Measurements from ENCODE around the gene PRXL2C.
"Not testable (repeated sequence)": the region's sequence is repeated elsewhere in the genome, so short reads cannot be mapped to it uniquely, and the experiment has no call there.

PRXL2C gene

GRCh38 chr9:96646081-96646991, 8.8 kb downstream of the PRXL2C start:
- DNase-seq = peak in 1 of 2 experiments; percentile 42

- DNase-seq = no peak
Measured at GRCh38 chr9:96644137-96644536, 11.0 kb downstream of the PRXL2C start.

DNA sequence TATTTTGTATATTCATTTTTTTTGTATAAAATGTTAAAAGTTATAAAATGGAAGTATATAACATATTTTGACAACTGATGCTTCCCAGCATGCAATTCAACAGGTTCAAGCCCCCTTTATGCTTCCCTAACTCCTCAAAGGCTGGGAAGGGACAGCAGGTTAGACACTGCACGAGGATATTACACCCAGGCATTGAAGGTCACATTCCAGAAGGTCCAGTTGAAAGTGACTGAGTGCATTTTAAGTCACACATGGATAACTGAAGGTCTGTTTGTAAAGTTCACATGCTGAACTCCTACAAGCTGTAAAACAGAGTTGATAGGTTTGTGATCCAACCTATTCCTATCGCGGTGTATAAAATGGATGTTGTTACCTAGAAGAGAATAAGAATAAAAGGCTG, 13.6 kb downstream of the PRXL2C start:
- DNase-seq = no peak

GRCh38 chr9:96638606-96639364, 16.3 kb downstream of the PRXL2C start:
- no peak for DNase-seq

- no peak for DNase-seq
Measured at GRCh38 chr9:96636368-96636767, 18.7 kb downstream of the PRXL2C start.

DNA sequence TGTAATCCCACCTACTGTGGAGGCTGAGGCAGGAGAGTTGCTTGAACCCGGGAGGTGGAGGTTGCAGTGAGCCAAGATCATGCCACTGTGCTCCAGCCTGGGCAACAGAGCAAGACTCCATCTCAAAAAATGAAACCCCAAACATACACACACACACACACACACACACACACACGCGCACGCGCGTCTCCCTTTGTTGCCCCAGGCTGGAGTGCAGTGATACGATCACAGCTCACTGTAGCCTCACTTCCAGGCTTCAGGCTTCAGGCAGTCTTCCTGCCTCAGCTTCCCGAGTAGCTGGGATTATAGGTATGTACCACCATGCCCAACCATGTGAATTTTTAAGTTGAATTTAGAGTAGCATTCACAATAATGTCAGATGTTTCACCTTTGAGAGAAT, 21.5 kb downstream of the PRXL2C start:
- DNase-seq = not testable (repeated sequence)

- no peak for DNase-seq
Measured at GRCh38 chr9:96626912-96627311, 28.2 kb downstream of the PRXL2C start.

DNA sequence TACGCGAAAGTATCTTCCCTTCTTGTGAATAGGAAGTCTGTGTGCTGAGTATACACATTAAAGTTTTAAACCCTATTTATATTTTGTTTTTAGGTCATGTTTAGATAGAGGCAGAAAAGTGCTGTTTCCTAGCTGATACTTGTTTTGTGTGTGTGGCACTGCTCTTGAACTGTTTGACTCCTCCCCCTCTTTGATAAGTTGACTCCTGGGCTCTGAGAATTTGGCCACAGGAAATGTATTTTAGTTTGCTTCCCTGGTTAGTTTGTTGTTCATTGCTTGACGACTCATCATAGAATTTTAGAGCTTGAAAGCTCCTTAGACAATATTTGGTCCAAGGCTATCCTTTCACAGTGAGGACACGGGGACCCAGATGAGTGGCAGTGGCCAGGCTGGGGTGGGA, 33.5 kb downstream of the PRXL2C start:
- DNase-seq = no peak

GRCh38 chr9:96620832-96621269, 34.3 kb downstream of the PRXL2C start:
- DNase-seq = no peak

- DNase-seq = no peak
Measured at GRCh38 chr9:96620181-96620514, 35.0 kb downstream of the PRXL2C start.

DNA sequence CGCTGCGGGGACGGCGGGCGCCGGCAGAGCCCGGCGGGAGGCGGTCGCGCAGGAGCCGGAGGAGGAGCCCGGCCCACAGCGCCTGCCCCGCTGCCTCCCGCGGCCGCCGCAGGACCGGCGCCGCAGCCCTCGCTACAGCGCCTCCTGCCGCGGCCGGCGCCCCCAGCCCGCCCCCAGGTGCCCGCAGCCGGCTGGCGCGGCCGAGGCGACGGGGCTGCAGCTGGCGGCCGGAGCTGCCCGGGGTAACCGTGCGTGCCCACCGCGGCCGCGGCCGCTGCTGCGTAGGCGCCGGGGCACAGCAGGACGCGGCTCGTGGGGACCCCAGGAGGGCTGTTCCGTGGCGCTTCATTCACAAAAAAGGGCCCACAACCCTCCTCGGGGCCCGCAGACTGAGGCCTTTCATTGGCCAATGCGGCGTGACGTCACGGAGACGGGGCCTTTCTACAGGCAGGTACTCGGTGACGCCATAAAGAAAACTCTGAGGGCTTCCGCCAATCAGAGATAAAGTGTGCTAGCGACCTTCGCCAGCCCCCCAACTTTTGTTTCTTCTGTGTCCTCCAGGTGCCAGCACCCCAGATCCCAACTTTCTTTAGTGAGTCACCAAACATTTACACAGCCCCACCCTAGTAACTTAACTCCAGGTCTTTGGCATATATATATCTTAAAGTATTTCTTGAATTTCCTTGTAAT, 35.5 kb downstream of the PRXL2C start, which contains the start of gene CDC14B:
CDC14B (minus strand) TSS at position 353 of the 690 bp plus-strand sequence. CDS start 465 bp downstream, outside the sequence.
- DNase-seq = peak; percentile 26 to 76

DNA sequence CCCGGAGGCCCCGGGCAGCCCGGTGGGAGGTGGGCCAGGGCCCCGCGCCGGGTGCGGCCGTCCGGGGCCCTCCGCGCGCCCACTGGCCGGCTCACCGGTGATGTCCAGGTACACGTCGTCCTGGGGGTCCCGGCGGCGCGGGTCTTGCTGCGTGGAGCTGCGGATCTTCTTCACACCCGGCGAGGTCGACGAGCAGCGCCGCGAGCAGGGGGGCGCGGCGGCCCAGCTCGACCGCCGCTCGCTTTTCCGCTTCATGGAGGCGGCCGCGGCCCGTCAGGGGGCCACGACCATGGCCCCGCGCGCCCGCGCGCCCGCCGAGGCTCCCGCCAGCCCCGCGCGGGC, 36.0 kb downstream of the PRXL2C start:
- DNase-seq = no peak

DNA sequence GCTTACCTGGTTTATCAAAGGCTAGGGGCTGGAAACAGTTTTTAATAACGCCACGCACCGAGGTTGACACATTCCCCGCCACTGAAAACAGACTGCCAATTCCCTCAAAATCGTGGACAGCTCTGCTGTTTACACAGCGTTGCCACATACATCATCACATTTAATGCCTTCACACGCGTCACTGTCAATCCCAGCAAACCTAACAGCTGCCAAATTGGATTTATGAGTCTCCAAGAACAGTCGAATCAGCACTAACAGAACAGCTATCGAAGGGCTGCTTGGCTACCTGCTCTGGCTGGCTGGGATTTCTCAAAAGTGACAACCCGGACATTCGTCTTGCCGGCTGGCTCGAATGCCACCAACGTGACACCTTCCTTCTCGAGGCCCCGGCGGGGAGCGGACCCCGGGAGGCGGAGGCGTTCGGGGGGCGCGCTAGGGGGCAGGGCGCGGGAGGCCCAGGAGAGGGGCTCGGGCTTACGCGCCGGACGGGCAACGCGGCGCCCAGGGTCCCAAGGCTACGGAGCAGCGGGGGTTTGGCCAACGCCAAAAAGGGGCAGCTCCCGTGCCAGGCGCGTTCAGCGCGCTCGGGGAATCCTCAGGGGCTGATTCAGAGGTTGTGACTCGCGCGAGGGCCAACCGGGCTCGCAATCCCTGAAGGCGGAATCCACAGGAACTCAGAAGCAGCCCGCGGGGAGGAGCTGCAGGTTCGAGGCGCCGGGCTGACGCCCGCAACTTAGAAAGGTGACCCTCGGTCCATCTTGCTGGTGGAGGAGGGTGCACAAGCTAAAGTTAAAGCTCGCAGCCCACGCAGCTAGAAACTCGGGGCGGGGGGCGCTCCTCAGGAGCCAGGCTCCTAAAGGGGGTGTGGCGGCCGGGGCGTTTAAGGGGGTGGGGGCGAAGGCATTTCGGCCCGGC, 36.7 kb downstream of the PRXL2C start:
- peak in 1 of 2 experiments; percentile 22 for DNase-seq

DNA sequence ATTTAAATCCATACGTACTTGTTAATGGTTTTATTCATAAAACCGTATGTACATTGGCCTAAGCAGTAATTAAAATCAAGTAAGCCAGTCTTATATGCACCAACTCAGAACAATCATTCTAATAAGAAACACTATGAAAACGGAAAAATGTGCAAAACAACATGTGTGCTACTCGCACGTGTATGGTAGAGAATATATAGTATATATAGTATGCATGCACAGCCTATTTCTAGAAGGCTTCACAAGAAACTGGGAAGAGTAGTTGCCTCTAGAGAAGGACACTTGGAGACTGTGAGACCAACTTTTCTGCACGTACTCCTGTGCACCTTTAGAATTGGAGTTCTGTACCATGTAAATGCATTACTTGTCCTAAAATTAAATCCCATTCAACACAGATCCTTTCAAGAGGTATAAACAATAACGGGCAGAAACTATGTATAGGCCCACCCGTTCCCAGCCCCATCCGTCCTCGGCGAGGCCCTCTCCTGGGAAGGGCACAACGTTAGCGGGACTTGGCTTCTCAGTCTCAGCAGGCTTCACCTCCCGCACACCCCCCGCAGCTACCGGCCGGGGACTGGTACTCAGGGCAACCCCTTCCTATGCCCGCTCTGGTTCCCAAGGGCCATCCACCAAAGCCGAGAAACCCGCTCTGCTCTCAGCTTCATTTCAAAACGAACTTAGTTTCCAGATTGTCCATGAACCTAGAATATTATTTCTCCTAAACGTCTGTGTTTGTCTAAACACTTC, 37.5 kb downstream of the PRXL2C start:
- no peak for DNase-seq

DNA sequence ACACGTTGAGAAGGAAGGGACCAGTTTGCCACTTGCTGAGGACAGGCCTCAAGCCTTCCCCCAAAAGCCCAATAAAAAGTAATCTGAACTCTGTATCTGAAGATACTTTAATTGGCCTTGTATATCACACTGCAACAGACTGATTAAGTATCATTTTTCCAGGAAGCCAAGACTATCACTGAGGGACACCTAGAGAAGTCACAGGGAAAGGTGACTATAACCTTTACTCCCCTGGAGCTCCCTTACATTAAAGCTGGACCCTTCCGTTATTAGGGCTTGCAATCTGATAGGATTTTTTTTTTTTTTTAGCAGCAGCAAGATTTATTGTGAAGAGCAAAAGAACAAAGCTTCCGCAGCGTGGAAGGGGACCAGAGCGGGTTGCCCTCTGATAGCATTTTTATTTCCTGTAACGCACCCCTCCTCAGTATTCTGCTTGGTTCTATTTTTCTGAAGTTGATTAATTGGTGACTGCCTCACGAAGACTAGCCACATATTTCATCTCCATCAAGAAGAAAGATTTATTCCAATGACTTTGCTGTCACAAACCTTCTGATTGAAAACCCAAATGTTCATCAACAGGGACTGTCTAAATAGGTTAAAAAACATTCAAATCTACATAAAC, 38.2 kb downstream of the PRXL2C start:
- DNase-seq = no peak

DNA sequence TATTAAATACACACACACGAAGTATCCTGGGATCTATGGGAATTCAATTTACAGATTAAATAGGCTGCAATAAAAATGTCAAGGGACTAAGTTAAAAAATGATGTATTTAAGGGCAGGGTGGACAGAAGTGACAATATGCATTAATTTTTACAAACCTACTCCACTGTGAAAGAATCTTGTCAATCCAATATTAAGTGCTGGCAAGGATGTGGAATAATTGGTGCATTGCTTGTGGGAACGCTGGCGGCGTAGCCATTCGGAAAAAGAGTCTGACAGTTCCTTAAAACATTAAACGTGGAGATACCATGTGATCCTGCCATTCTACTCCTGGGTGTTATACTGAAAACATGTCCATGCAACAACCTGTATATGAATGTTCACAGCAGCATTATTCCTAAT, 39.7 kb downstream of the PRXL2C start:
- DNase-seq = no peak

GRCh38 chr9:96614664-96615063, 40.5 kb downstream of the PRXL2C start:
- DNase-seq = not testable (repeated sequence)

GRCh38 chr9:96612966-96613589, 42.0 kb downstream of the PRXL2C start:
- DNase-seq = no peak

- peak; percentile 30 to 55 for DNase-seq
Measured at GRCh38 chr9:96612105-96612965, 42.8 kb downstream of the PRXL2C start.

DNA sequence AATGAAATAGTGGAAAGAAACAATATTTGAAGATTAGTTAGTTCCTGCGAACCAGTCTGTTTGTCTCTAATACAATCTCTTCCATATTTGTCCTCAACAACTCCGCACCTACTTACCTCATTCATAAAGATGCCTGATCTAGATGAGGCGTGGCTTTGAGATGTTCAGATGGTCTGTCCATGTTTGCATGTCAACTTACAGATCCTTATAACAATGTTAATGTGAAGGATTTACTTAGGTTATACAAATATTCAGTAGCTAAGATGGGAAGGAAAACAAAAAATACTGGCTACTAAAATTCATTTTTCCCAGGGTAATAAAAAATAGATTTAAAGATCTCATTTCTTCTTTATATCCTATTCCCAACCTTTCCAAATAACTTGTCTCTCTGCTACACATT, 43.8 kb downstream of the PRXL2C start:
- no peak for DNase-seq
